Stimulated activated naive CD4-positive, alpha-beta T cell (primary cell): ENCODE measurements around the gene HIRA.
"Not testable (repeated sequence)": the region's sequence is repeated elsewhere in the genome, so short reads cannot be mapped to it uniquely, and the experiment has no call there.

Source experiments
- DNase-seq, 6 experiments: peaks; one replicate each; lab custom pipeline; 2025; lab: John Stamatoyannopoulos, UW

HIRA gene

GRCh38 chr22:19382240-19382639, 49.3 kb downstream of the HIRA start:
- no peak for DNase-seq

GRCh38 chr22:19378344-19378674, 53.2 kb downstream of the HIRA start:
- no peak for DNase-seq

GRCh38 chr22:19377565-19378343, 53.8 kb downstream of the HIRA start:
- DNase-seq: no peak

- DNase-seq: no peak
Observed at GRCh38 chr22:19376971-19377370, 54.6 kb downstream of the HIRA start.

- DNase-seq: no peak
Observed at GRCh38 chr22:19376247-19376646, 55.3 kb downstream of the HIRA start.

GRCh38 chr22:19375435-19375834, 56.1 kb downstream of the HIRA start:
- DNase-seq: no peak

- DNase-seq: no peak
Observed at GRCh38 chr22:19374410-19374809, 57.1 kb downstream of the HIRA start.

- no peak for DNase-seq
Observed at GRCh38 chr22:19373450-19373849, 58.1 kb downstream of the HIRA start.

GRCh38 chr22:19371893-19372292, 59.6 kb downstream of the HIRA start:
- DNase-seq: no peak

- DNase-seq: no peak
Observed at GRCh38 chr22:19368876-19369275, 62.7 kb downstream of the HIRA start.

GRCh38 chr22:19367763-19368367, 63.7 kb downstream of the HIRA start:
- DNase-seq: no peak

GRCh38 chr22:19363541-19363940, 68.0 kb downstream of the HIRA start:
- DNase-seq: not testable (repeated sequence)

- DNase-seq: no peak
Observed at GRCh38 chr22:19361501-19362103, 69.9 kb downstream of the HIRA start.

GRCh38 chr22:19360862-19361261, 70.7 kb downstream of the HIRA start:
- no peak for DNase-seq

- DNase-seq: no peak
Observed at GRCh38 chr22:19360300-19360792, 71.2 kb downstream of the HIRA start.

- DNase-seq: no peak
Observed at GRCh38 chr22:19359554-19360299, 71.8 kb downstream of the HIRA start.

- DNase-seq: no peak
Observed at GRCh38 chr22:19358703-19359553, 72.6 kb downstream of the HIRA start.

GRCh38 chr22:19358195-19358594, 73.3 kb downstream of the HIRA start:
- no peak for DNase-seq

- DNase-seq: no peak
Observed at GRCh38 chr22:19357270-19358105, 74.0 kb downstream of the HIRA start.

GRCh38 chr22:19356708-19357269, 74.7 kb downstream of the HIRA start:
- DNase-seq: no peak
